ENCODE data around the gene MVP. TPM values are rescaled to one million over a fixed set of nuclear protein-coding genes. Genes with fewer than 3 reads are reported as not detected.

MVP gene
- total and polyA plus RNA-seq, 2 donors (not counting 1 experiment from before 2014, with no cell fraction given) = 109 to 121 TPM

- Histone ChIP-seq H3K4me1 (ENCODE audit: control insufficient read depth in 2 of 2, insufficient read depth in 2 of 2, low read length in 2 of 2) (peaks cover 17 to 18% of the 10 kb centered on the region in 2 donors), H3K4me3 (ENCODE audit: control extremely low read depth in 1 of 5, extremely low read depth in 1 of 5, insufficient read depth in 1 of 5, low read depth in 2 of 5, low read length in 4 of 5) (peak overlapping the region in 3 of 5 experiments; percentile 25 to 41 (median 35)), H3K36me3 (replicated peaks in 1 of 2; ENCODE audit: control extremely low read depth in 1 of 2, control insufficient read depth in 1 of 2, extremely low read depth in 1 of 2, insufficient read depth in 2 of 2, low read length in 1 of 2) (no peaks in the 10 kb centered on the region), H3K27me3 (replicated peaks in 1 of 4; ENCODE audit: control extremely low read depth in 1 of 4, control insufficient read depth in 3 of 4, insufficient read depth in 4 of 4, low read length in 3 of 4) (peaks cover 0 to 42% (median 10%) of the 10 kb centered on the region in 4 experiments), H3K4me2 (replicated peaks; ENCODE audit: low read depth, low read length, poor library complexity, severe bottlenecking) (peak overlapping the region; percentile 64), H3K79me2 (ENCODE audit: control insufficient read depth, insufficient read depth, low read length) (no peaks in the 10 kb centered on the region), H3K9ac (ENCODE audit: low read length) (peak overlapping the region; percentile 48), H3K27ac (ENCODE audit: low read length in 2 of 2) (no peak overlapping the region), H3K9me3 (ENCODE audit: control extremely low read depth in 1 of 3, control insufficient read depth in 2 of 3, insufficient read depth in 1 of 3, low read length in 2 of 3) (peaks cover 0 to 14% (median 3%) of the 10 kb centered on the region in 3 donors), H2AFZ (ENCODE audit: insufficient read depth, low read depth, low read length, poor library complexity, severe bottlenecking) (peak overlapping the region; percentile 53), H4K20me1 (ENCODE audit: control insufficient read depth, insufficient read depth, low read length, poor library complexity, severe bottlenecking) (no peaks in the 10 kb centered on the region)
- peak; percentile 37 for ATAC-seq (ENCODE audit: low read depth)
- peak overlapping the region; percentile 71 for H3K4me3 Mint-ChIP-seq
- H3K9me3 Mint-ChIP-seq (ENCODE audit: insufficient read depth) = no peaks in the 10 kb centered on the region
- ChIA-PET POLR2A (interaction anchor here (0.5 kb wide), 1 partner anchor 30 kb away, joined by 6 read pairs; no protein-coding TSS in a partner anchor), CTCF (no interaction called here)
- H3K27ac Mint-ChIP-seq = no peak overlapping the region
- WGBS (ENCODE audit: insufficient coverage) = 9% methylated on average over 45 of the region's 45 CpGs
- intact Hi-C loops (cut with micrococcal nuclease) = no loop called here
- TF ChIP-seq CTCF (IDR thresholded peaks at IDR 0.05) = no peak
- TF ChIP-seq EZH2 (IDR thresholded peaks at IDR 0.05; ENCODE audit: borderline replicate concordance, insufficient read depth, low read depth, low read length, poor library complexity, severe bottlenecking) = no peak
- H3K27me3 Mint-ChIP-seq = peaks cover 31% of the 10 kb centered on the region
- peaks cover 16% of the 10 kb centered on the region for H3K4me1 Mint-ChIP-seq
- DNase-seq = peak; percentile 33
Measured at GRCh38 chr16:29876594-29877249, 56.5 kb downstream of the MVP start.

GRCh38 chr16:29877266-29877961, 57.2 kb downstream of the MVP start:
- POLR2A ChIA-PET = no interaction called here
- H2AFZ ChIP-seq (ENCODE audit: insufficient read depth, low read depth, low read length, poor library complexity, severe bottlenecking) = peak overlapping the region; percentile 53
- no peak overlapping the region for H3K9ac ChIP-seq (ENCODE audit: low read length)
- peaks cover 16% of the 10 kb centered on the region for H3K4me1 Mint-ChIP-seq
- no peaks in the 10 kb centered on the region for H4K20me1 ChIP-seq (ENCODE audit: control insufficient read depth, insufficient read depth, low read length, poor library complexity, severe bottlenecking)
- H3K4me3 ChIP-seq (ENCODE audit: control extremely low read depth in 1 of 5, extremely low read depth in 1 of 5, insufficient read depth in 1 of 5, low read depth in 2 of 5, low read length in 4 of 5) = no peak overlapping the region
- DNase-seq = peak; percentile 69
- 19% methylated on average over 28 of the region's 28 CpGs for WGBS (ENCODE audit: insufficient coverage)
- intact Hi-C loops (cut with micrococcal nuclease) = no loop called here
- TF ChIP-seq CTCF (IDR thresholded peaks at IDR 0.05) = no peak
- TF ChIP-seq EZH2 (IDR thresholded peaks at IDR 0.05; ENCODE audit: borderline replicate concordance, insufficient read depth, low read depth, low read length, poor library complexity, severe bottlenecking) = no peak
- no peak overlapping the region for H3K27ac ChIP-seq (ENCODE audit: low read length in 2 of 2)
- H3K79me2 ChIP-seq (ENCODE audit: control insufficient read depth, insufficient read depth, low read length) = no peaks in the 10 kb centered on the region
- H3K36me3 ChIP-seq (replicated peaks in 1 of 2; ENCODE audit: control extremely low read depth in 1 of 2, control insufficient read depth in 1 of 2, extremely low read depth in 1 of 2, insufficient read depth in 2 of 2, low read length in 1 of 2) = no peaks in the 10 kb centered on the region
- H3K27me3 Mint-ChIP-seq = peaks cover 31% of the 10 kb centered on the region
- peak; percentile 68 for ATAC-seq (ENCODE audit: low read depth)
- peaks cover 17 to 18% of the 10 kb centered on the region in 2 donors for H3K4me1 ChIP-seq (ENCODE audit: control insufficient read depth in 2 of 2, insufficient read depth in 2 of 2, low read length in 2 of 2)
- CTCF ChIA-PET = no interaction called here
- peaks cover 0 to 14% (median 3%) of the 10 kb centered on the region in 3 donors for H3K9me3 ChIP-seq (ENCODE audit: control extremely low read depth in 1 of 3, control insufficient read depth in 2 of 3, insufficient read depth in 1 of 3, low read length in 2 of 3)
- H3K9me3 Mint-ChIP-seq (ENCODE audit: insufficient read depth) = no peaks in the 10 kb centered on the region
- H3K4me3 Mint-ChIP-seq = peak overlapping the region; percentile 71
- peak overlapping the region; percentile 64 for H3K4me2 ChIP-seq (replicated peaks; ENCODE audit: low read depth, low read length, poor library complexity, severe bottlenecking)
- no peak overlapping the region for H3K27ac Mint-ChIP-seq
- peaks cover 0 to 42% (median 10%) of the 10 kb centered on the region in 4 experiments for H3K27me3 ChIP-seq (replicated peaks in 1 of 4; ENCODE audit: control extremely low read depth in 1 of 4, control insufficient read depth in 3 of 4, insufficient read depth in 4 of 4, low read length in 3 of 4)

Data from B cell (primary cell).